Suprapubic skin (tissue), 4 donors: ENCODE results near the gene SHROOM4. TPM values are rescaled to one million over a fixed set of nuclear protein-coding genes. Genes with fewer than 3 reads are reported as not detected.

Experiments
- DNase-seq, 2 donors: peaks; one replicate each; pipeline ENCODE4 v3.0.0-alpha.2; 2019; ENCODE audit warnings: low spot score in 2 of 2
- H3K27ac ChIP-seq: fragments of 200-600 bp; sonication (generic); one replicate; pipeline ENCODE4 v1.5.1; 2019
- H3K27me3 ChIP-seq: fragments of 200-600 bp; sonication (generic); one replicate; pipeline ENCODE4 v1.5.1; 2019
- H3K36me3 ChIP-seq: fragments of 200-600 bp; sonication (generic); one replicate; pipeline ENCODE4 v1.5.1; 2019
- H3K4me1 ChIP-seq: fragments of 200-600 bp; sonication (generic); one replicate; pipeline ENCODE4 v1.5.1; 2019
- H3K4me3 ChIP-seq: fragments of 200-600 bp; sonication (generic); one replicate; pipeline ENCODE4 v1.5.1; 2019; ENCODE audit warnings: mild to moderate bottlenecking
- H3K9me3 ChIP-seq: fragments of 200-600 bp; sonication (generic); one replicate; pipeline ENCODE4 v1.5.1; 2019
- CTCF ChIP-seq, 2 donors: fragments of 200-600 bp in 1 of 2; fragments of 450-650 bp in 1 of 2; sonication (generic) in 1 of 2; IDR thresholded peaks; one replicate each; pipeline ENCODE4 v1.5.1; 2016 to 2019; ENCODE audit warnings: antibody characterized with exemption in 2 of 2, mild to moderate bottlenecking in 1 of 2, moderate library complexity in 1 of 2
- EP300 ChIP-seq: sonication (generic); formaldehyde crosslinking; IDR thresholded peaks from one replicate; pipeline ENCODE4 v1.6.1; 2017; ENCODE audit warnings: antibody characterized with exemption
- POLR2A ChIP-seq, 2 donors: fragments of 450-650 bp; IDR thresholded peaks; one replicate each; pipeline ENCODE4 v1.6.1; 2017; ENCODE audit warnings: antibody characterized with exemption in 2 of 2, mild to moderate bottlenecking in 2 of 2, moderate library complexity in 2 of 2
- POLR2AphosphoS5 ChIP-seq, 3 donors: sonication (generic); formaldehyde crosslinking; IDR thresholded peaks; one replicate each; pipeline ENCODE4 v1.6.1; 2017; ENCODE audit warnings: antibody characterized with exemption in 3 of 3
- WGBS: methylation state at CpG from one replicate; pipeline ENCODE4 v1.1.5; 2018; 5-methylcytosine and 5-hydroxymethylcytosine counted together
- total RNA-seq, 4 donors: library from RNA; depleted of rRNA; stranded (reverse); fragments of >200 nt; gene quantifications; one replicate each; pipeline ENCODE4 v1.1.0, GENCODE V29; 2016

SHROOM4 gene
- total RNA-seq, 4 donors from 2014 or later, result 2.3 to 10.0 (median 4.4) TPM

DNA sequence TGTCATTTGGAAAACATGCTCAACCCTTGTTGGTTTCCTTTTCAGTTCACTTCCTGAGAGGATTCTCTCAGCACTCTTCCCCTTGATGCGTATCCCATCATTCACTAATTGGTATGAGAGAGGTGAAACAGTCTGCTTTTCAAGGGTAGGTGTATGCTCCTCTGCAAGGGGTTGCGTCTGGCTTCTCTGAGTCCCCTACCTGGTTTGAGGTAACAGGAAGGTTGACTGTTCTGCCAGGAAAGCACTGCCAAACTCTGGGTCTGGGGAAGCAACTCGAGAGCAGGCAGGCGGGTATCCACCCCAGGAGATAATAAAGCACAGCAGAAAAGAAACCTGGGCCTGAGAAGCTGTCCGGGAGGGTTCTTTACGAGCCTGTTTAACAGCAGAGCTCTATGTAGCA lies 101.2 kb downstream of the SHROOM4 start:
- H3K27me3 ChIP-seq, result no peaks in the 10 kb centered on the region
- H3K27ac ChIP-seq, result no peak overlapping the region
- no peak for TF ChIP-seq CTCF (IDR thresholded peaks at IDR 0.05)
- no peak for TF ChIP-seq POLR2AphosphoS5 (IDR thresholded peaks at IDR 0.05)
- H3K36me3 ChIP-seq, result no peaks in the 10 kb centered on the region
- DNase-seq, result no peak
- WGBS, result 76% methylated on average over 6 of the region's 6 CpGs
- no peaks in the 10 kb centered on the region for H3K4me1 ChIP-seq
- H3K4me3 ChIP-seq, result no peak overlapping the region
- H3K9me3 ChIP-seq, result no peaks in the 10 kb centered on the region

DNA sequence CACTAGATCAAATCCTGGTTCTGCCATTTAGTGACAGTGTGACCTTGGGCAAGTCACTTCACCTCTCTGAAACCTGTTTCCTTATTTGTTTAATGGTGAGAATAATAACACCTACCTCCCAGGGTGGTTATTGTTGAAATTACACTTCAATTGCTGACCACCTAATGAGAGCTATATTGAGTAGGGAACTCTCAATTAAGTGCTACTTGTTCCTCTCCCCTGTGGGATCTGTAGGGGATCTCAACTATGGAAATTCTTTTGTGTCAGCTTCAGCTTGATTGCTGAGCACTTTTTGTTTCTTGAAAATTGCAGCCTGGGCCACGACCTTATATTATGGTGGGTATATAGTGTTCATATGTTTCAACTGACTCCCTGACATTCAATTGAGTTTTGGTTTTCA lies 102.1 kb downstream of the SHROOM4 start:
- Histone ChIP-seq H3K4me3 (no peak overlapping the region), H3K27ac (no peak overlapping the region), H3K4me1 (no peaks in the 10 kb centered on the region), H3K27me3 (no peaks in the 10 kb centered on the region), H3K36me3 (no peaks in the 10 kb centered on the region), H3K9me3 (no peaks in the 10 kb centered on the region)
- DNase-seq, result no peak
- WGBS, result 22% methylated on average over 1 of the region's 1 CpG
- TF ChIP-seq POLR2AphosphoS5 (IDR thresholded peaks at IDR 0.05) (no peak), POLR2A (IDR thresholded peaks at IDR 0.05) (no peak), EP300 (no peak)

GRCh38 chrX:50707955-50708699 lies 105.9 kb downstream of the SHROOM4 start:
- peaks cover 2% of the 10 kb centered on the region for H3K4me1 ChIP-seq
- 52% methylated on average over 8 of the region's 8 CpGs for WGBS
- H3K9me3 ChIP-seq, result no peaks in the 10 kb centered on the region
- H3K4me3 ChIP-seq, result no peak overlapping the region
- TF ChIP-seq CTCF (IDR thresholded peaks at IDR 0.05) (no peak), POLR2A (IDR thresholded peaks at IDR 0.05) (no peak), EP300 (no peak), POLR2AphosphoS5 (IDR thresholded peaks at IDR 0.05) (no peak)
- no peaks in the 10 kb centered on the region for H3K36me3 ChIP-seq
- no peak overlapping the region for H3K27ac ChIP-seq
- no peaks in the 10 kb centered on the region for H3K27me3 ChIP-seq
- DNase-seq, result no peak

DNA sequence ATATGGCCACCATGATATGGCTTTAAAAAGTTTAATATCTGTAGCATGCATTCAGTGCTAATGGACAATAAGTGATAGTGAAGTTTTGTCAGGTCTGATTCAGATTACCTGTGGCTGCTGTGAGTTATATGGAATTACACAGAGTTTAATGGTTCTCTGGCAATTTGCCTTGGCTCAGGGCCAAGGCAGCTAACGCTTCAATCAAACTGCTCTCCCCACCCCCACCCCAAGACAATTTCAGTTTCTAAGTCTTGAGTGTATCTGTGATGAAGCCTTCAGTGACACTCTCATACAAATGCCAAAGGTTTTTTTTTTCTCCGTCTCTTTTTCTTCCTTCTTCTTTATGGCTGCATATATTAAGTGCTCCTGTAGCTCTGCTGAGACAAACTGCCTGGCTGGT lies 106.6 kb downstream of the SHROOM4 start:
- no peak overlapping the region for H3K27ac ChIP-seq
- H3K27me3 ChIP-seq, result no peaks in the 10 kb centered on the region
- H3K9me3 ChIP-seq, result no peaks in the 10 kb centered on the region
- no peak for DNase-seq
- H3K36me3 ChIP-seq, result no peaks in the 10 kb centered on the region
- H3K4me3 ChIP-seq, result no peak overlapping the region
- WGBS, result 24% methylated on average over 2 of the region's 2 CpGs
- no peak for TF ChIP-seq POLR2AphosphoS5 (IDR thresholded peaks at IDR 0.05)
- no peak for TF ChIP-seq EP300
- TF ChIP-seq CTCF (IDR thresholded peaks at IDR 0.05), result no peak
- TF ChIP-seq POLR2A (IDR thresholded peaks at IDR 0.05), result no peak
- peaks cover 2% of the 10 kb centered on the region for H3K4me1 ChIP-seq

- H3K9me3 ChIP-seq, result no peaks in the 10 kb centered on the region
- no peaks in the 10 kb centered on the region for H3K27me3 ChIP-seq
- no peak overlapping the region for H3K4me3 ChIP-seq
- H3K27ac ChIP-seq, result no peak overlapping the region
- H3K36me3 ChIP-seq, result no peaks in the 10 kb centered on the region
- 47% methylated on average over 3 of the region's 3 CpGs for WGBS
- peaks cover 2% of the 10 kb centered on the region for H3K4me1 ChIP-seq
- DNase-seq, result no peak
- TF ChIP-seq POLR2A (IDR thresholded peaks at IDR 0.05), result no peak
- TF ChIP-seq CTCF (IDR thresholded peaks at IDR 0.05), result no peak
- no peak for TF ChIP-seq POLR2AphosphoS5 (IDR thresholded peaks at IDR 0.05)
- TF ChIP-seq EP300, result no peak
Measured at GRCh38 chrX:50705042-50705441, 109.0 kb downstream of the SHROOM4 start.

DNA sequence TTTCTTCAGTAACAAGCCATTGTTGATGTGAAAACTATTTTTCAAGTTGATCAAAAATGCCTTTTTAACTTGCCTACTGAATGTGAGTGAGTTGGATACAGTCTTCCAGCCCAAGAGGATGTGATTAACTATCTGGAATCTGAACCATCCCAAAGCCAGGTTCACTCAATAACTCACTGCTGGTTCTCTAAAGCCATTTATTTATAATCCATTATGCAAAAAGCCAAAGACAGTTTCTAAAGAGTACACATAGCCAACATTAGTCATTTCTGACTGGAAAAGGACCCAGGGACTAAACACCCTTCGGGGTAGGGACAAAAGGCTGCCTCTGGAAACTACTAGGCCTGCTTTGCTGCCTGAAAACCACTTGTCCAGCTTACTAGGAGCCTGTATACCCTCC lies 109.6 kb downstream of the SHROOM4 start:
- 32% methylated on average over 1 of the region's 1 CpG for WGBS
- TF ChIP-seq CTCF (IDR thresholded peaks at IDR 0.05) (no peak), POLR2AphosphoS5 (IDR thresholded peaks at IDR 0.05) (no peak), POLR2A (IDR thresholded peaks at IDR 0.05) (no peak), EP300 (no peak)
- H3K9me3 ChIP-seq, result no peaks in the 10 kb centered on the region
- no peak overlapping the region for H3K27ac ChIP-seq
- H3K4me3 ChIP-seq, result no peak overlapping the region
- no peaks in the 10 kb centered on the region for H3K36me3 ChIP-seq
- DNase-seq, result no peak
- peaks cover 2% of the 10 kb centered on the region for H3K4me1 ChIP-seq
- no peaks in the 10 kb centered on the region for H3K27me3 ChIP-seq
